Measurements from ENCODE around the gene CFHR2.
"Not testable (repeated sequence)": the region's sequence is repeated elsewhere in the genome, so short reads cannot be mapped to it uniquely, and the experiment has no call there.

GRCh38 chr1:196982247-196982646 is 38.7 kb downstream of the CFHR2 start:
- not testable (repeated sequence) for TF ChIP-seq ZNF37A (tag by site-specific recombination; IDR thresholded peaks at IDR 0.05); FEZF1 (tag by site-specific recombination; IDR thresholded peaks at IDR 0.05); CTCF (tag by site-specific recombination; IDR thresholded peaks at IDR 0.05); ZNF114 (tag by site-specific recombination; IDR thresholded peaks at IDR 0.05); ZNF140 (tag by site-specific recombination; IDR thresholded peaks at IDR 0.05); ZXDB (tag by site-specific recombination; IDR thresholded peaks at IDR 0.05); PBX3 (CRISPR knock-in tag; IDR thresholded peaks at IDR 0.05); ZSCAN5A (tag by site-specific recombination; IDR thresholded peaks at IDR 0.05)

Data from HEK293 (cell line).